A549 (cell line): ENCODE results near the gene PTCD1. TPM values are rescaled to one million over a fixed set of nuclear protein-coding genes. Genes with fewer than 3 reads are reported as not detected.

Experiments used
- ATAC-seq, 2 experiments: fragments of 200-7000 bp in 1 of 2; fragments of >200 bp in 1 of 2; cut with Nextera tagmentation in 1 of 2; cut with Tn5 transposase in 1 of 2; 3 replicates each; pipeline versions ENCODE4 v1.8.0 to v1.9.1; 2018 to 2020; ENCODE audit warnings: mild to moderate bottlenecking in 1 of 2, moderate library complexity in 1 of 2
- CTCF ChIA-PET: fragments of 300-600 bp; sonication (Branson Sonifier 250); formaldehyde crosslinking; extraction: SDS; loops from one replicate; lab custom pipeline; 2021; ENCODE audit warnings: antibody characterized with exemption, inconsistent platforms; lab: Yijun Ruan, JAX
- POLR2A ChIA-PET: fragments of 350-600 bp; formaldehyde crosslinking; extraction: SDS; loops from one replicate; lab custom pipeline; 2021; ENCODE audit warnings: antibody characterized with exemption, inconsistent platforms; lab: Yijun Ruan, JAX
- DNase-seq, 2 experiments: peaks; one replicate each; pipeline versions ENCODE4 v3.0.0 to v3.0.0-alpha.2; 2011 to 2016; ENCODE audit warnings: low read depth in 1 of 2, low spot score in 1 of 2
- FAIRE-seq: peaks from 2 replicates; lab custom pipeline; 2011; peaks lifted over from hg19 to GRCh38; lab: Jason Lieb, UNC
- H3K27ac ChIP-seq, 2 experiments: fragments of >200 bp; sonication (Bioruptor Twin); formaldehyde crosslinking; 3 replicates each; pipeline ENCODE4 v1.5.1; 2016 to 2017
- H3K4me1 ChIP-seq: fragments of >200 bp; sonication (Bioruptor Twin); formaldehyde crosslinking; 3 replicates; pipeline ENCODE4 v1.6.1; 2016
- H3K4me2 ChIP-seq: fragments of >200 bp; sonication (Bioruptor Twin); formaldehyde crosslinking; 3 replicates; pipeline ENCODE4 v1.6.1; 2016
- H3K4me3 ChIP-seq: fragments of >200 bp; sonication (Bioruptor Twin); formaldehyde crosslinking; 3 replicates; pipeline ENCODE4 v1.5.1; 2016
- H3K9me3 ChIP-seq: fragments of >200 bp; sonication (Bioruptor Twin); formaldehyde crosslinking; 3 replicates; pipeline ENCODE4 v1.6.1; 2016
- CEBPB ChIP-seq, 2 experiments: fragments of >200 bp in 1 of 2; sonication (Bioruptor Twin) in 1 of 2; formaldehyde crosslinking in 1 of 2; IDR thresholded peaks; 2 replicates each; pipeline ENCODE4 v1.6.1; 2012 to 2016
- EHF ChIP-seq: fragments of 250-450 bp; sonication (Bioruptor Pico); IDR thresholded peaks from 2 replicates; pipeline ENCODE4 v1.5.0; 2020; ENCODE audit warnings: mild to moderate bottlenecking
- ELK1 ChIP-seq: fragments of 150-350 bp; IDR thresholded peaks from 2 replicates; pipeline ENCODE4 v1.6.1; 2014; ENCODE audit warnings: low read depth, mild to moderate bottlenecking, low read length
- HOXB13 ChIP-seq: fragments of 250-450 bp; sonication (Bioruptor Pico); IDR thresholded peaks from 2 replicates; pipeline ENCODE4 v1.5.0; 2020; ENCODE audit warnings: low read depth, mild to moderate bottlenecking, moderate library complexity
- HOXB5 ChIP-seq: fragments of 250-450 bp; sonication (Bioruptor Pico); IDR thresholded peaks from 2 replicates; pipeline ENCODE4 v1.5.0; 2020; ENCODE audit warnings: mild to moderate bottlenecking, moderate library complexity
- JUN ChIP-seq, 2 experiments: fragments of >200 bp; sonication (Bioruptor Twin); formaldehyde crosslinking; IDR thresholded peaks; 2 replicates in 1 of 2; 3 replicates in 1 of 2; pipeline ENCODE4 v1.6.1; 2016 to 2017
- KDM1A ChIP-seq: fragments of 200-600 bp; sonication (generic); IDR thresholded peaks from 2 replicates; pipeline ENCODE4 v1.6.1; 2016; ENCODE audit warnings: low read depth, mild to moderate bottlenecking
- MAZ ChIP-seq: fragments of 150-350 bp; IDR thresholded peaks from 2 replicates; pipeline ENCODE4 v1.6.1; 2014; ENCODE audit warnings: antibody characterized with exemption, low read depth, low read length, borderline replicate concordance
- NPAS2 ChIP-seq: fragments of 250-450 bp; sonication (Bioruptor Pico); IDR thresholded peaks from 2 replicates; pipeline ENCODE4 v1.8.0; 2022; ENCODE audit warnings: mild to moderate bottlenecking, moderate library complexity, borderline replicate concordance
- POLR2A ChIP-seq: IDR thresholded peaks from 2 replicates; pipeline ENCODE4 v1.6.1; 2012; ENCODE audit warnings: mild to moderate bottlenecking, low read length
- POLR2AphosphoS2 ChIP-seq: conservative IDR thresholded peaks from 2 replicates; pipeline ENCODE4 v1.6.1; 2012; ENCODE audit warnings: low read length, improper control_type of control experiment, inconsistent platforms
- RNF2 ChIP-seq: fragments of 200-600 bp; sonication (generic); IDR thresholded peaks from 2 replicates; pipeline ENCODE4 v1.6.1; 2016; ENCODE audit warnings: low read depth, mild to moderate bottlenecking, antibody characterized with exemption, moderate library complexity, borderline replicate concordance
- SMC3 ChIP-seq: fragments of >200 bp; sonication (Bioruptor Twin); formaldehyde crosslinking; IDR thresholded peaks from 3 replicates; pipeline ENCODE4 v1.6.1; 2018; ENCODE audit warnings: inconsistent platforms
- SREBF2 ChIP-seq: fragments of 450-650 bp; IDR thresholded peaks from 2 replicates; pipeline ENCODE4 v1.6.1; 2014; ENCODE audit warnings: mild to moderate bottlenecking, moderate library complexity
- ZC3H11A ChIP-seq: fragments of 450-650 bp; IDR thresholded peaks from 2 replicates; pipeline ENCODE4 v1.6.1; 2014; ENCODE audit warnings: antibody characterized with exemption, mild to moderate bottlenecking
- whole genome bisulfite sequencing: methylation state at CpG from one replicate; pipeline ENCODE4 v1.1.6; 2017; ENCODE audit errors: missing lambda C conversion rate; 5-methylcytosine and 5-hydroxymethylcytosine counted together
- polyA plus RNA-seq, 4 experiments: library from polyadenylated mRNA; depleted of rRNA in 3 of 4; stranded (reverse); fragments of >200 nt; fragmentation: RNase III in 1 of 4; extraction: RNeasy Plus Mini Kit Qiagen cat#74134 plus additional on column Dnase treatment in 1 of 4; gene quantifications; 2 replicates in 3 of 4; 3 replicates in 1 of 4; pipeline ENCODE4 v1.2.3, GENCODE V29; 2011 to 2017
- TF ChIP-seq, protein P1 (sequence below): fragments of 450-650 bp; IDR thresholded peaks from 2 replicates; pipeline ENCODE4 v1.6.1; 2014; ENCODE audit warnings: antibody characterized with exemption
- TF ChIP-seq, protein P2 (sequence below): fragments of >200 bp; sonication (Bioruptor Twin); formaldehyde crosslinking; IDR thresholded peaks from 3 replicates; pipeline ENCODE4 v1.5.1; 2016

The PTCD1 gene
- polyA plus RNA-seq, 2 of the 4 experiments (the other 2 are of a cell fraction), result 3.9 to 5.4 TPM

DNA sequence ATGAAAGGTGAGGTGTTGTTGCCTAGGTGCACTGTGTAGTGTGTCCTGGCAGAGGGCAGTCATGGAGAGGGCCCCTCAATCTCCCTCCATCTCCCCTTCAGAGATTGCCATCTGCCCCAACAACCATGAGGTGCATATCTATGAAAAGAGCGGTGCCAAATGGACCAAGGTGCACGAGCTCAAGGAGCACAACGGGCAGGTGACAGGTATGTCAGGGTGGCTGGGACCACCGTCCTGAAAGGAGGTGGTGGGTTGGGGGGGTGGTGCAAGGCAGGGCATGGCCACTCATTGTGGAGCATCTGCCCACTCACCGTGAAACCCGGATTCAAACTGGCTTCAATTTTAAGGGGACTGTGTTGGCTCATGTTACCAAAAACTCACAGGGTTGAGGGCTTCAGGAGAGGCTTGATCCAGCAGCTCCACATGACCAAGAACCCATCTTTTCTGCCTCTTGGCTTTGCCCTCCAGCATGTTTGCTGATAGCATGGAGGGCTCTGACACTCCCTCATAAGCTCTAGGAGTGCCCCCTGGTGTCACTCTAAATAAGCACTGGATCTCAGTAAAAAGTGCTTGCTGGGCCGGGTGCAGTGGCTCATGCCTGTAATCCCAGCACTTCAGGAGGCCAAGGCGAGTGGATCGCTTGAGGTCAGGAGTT, 51.9 kb downstream of the PTCD1 start (continued):
- TF ChIP-seq ZC3H11A (no peak), HOXB5 (no peak), SMC3 (peak; percentile 32; the same call in 2 of the 3 replicates), NPAS2 (CRISPR knock-in tag) (no peak), ELK1 (no peak), KDM1A (0 out of 2 replicates have a peak, but pooled peaks have one; percentile 12), MAZ (no peak), HOXB13 (CRISPR knock-in tag) (no peak), EHF (no peak), JUN (IDR thresholded peaks at IDR 0.05) (no peak), RNF2 (no peak)
- TF ChIP-seq, protein P1, sequence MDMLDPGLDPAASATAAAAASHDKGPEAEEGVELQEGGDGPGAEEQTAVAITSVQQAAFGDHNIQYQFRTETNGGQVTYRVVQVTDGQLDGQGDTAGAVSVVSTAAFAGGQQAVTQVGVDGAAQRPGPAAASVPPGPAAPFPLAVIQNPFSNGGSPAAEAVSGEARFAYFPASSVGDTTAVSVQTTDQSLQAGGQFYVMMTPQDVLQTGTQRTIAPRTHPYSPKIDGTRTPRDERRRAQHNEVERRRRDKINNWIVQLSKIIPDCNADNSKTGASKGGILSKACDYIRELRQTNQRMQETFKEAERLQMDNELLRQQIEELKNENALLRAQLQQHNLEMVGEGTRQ, result no peak
- TF ChIP-seq, protein P2, sequence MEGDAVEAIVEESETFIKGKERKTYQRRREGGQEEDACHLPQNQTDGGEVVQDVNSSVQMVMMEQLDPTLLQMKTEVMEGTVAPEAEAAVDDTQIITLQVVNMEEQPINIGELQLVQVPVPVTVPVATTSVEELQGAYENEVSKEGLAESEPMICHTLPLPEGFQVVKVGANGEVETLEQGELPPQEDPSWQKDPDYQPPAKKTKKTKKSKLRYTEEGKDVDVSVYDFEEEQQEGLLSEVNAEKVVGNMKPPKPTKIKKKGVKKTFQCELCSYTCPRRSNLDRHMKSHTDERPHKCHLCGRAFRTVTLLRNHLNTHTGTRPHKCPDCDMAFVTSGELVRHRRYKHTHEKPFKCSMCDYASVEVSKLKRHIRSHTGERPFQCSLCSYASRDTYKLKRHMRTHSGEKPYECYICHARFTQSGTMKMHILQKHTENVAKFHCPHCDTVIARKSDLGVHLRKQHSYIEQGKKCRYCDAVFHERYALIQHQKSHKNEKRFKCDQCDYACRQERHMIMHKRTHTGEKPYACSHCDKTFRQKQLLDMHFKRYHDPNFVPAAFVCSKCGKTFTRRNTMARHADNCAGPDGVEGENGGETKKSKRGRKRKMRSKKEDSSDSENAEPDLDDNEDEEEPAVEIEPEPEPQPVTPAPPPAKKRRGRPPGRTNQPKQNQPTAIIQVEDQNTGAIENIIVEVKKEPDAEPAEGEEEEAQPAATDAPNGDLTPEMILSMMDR, result peak; percentile 33; the same call in 2 of the 3 replicates

DNA sequence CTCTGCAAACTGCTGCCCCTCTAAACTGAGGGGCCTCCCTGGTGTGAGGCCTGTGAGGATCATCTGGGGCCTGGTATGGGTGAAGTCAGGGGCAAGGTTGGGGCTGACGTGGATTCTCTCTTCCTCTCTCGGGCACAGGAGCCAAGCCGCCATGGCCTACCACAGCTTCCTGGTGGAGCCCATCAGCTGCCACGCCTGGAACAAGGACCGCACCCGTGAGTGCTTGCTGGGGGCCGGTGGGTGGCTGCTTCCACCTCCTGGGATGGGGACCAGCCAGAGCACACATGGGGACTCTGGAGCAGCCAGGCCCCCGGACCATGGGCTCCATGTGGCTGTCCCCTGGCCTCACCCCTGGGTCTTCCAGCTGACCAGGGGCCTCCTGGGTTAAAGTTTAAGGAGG, 53.0 kb downstream of the PTCD1 start:
- WGBS, result 89% methylated on average over 6 of the region's 8 CpGs
- no peak for ATAC-seq
- POLR2A ChIA-PET, result interaction anchor here (0.6 kb wide), 1 partner anchor 71 kb away, joined by 3 read pairs; no protein-coding TSS in a partner anchor

GRCh38 chr7:99384523-99384922, 54.1 kb downstream of the PTCD1 start:
- 87% methylated on average over 4 of the region's 4 CpGs for WGBS
- ChIA-PET CTCF (interaction anchor here (1.8 kb wide), 1 partner anchor 15 kb away, joined by 4 read pairs; no protein-coding TSS in a partner anchor), POLR2A (no interaction called here)
- H3K9me3 ChIP-seq, result no peaks in the 10 kb centered on the region
- no peak for FAIRE-seq
- DNase-seq, result no peak
- no peak overlapping the region for H3K4me2 ChIP-seq
- H3K27ac ChIP-seq, result 0 out of 6 replicates have a peak overlapping the region, but pooled peaks of 1 of the 2 experiments have one; percentile 36
- peak; percentile 12 to 37; a peak in 5 of 6 replicates for ATAC-seq
- no peak for TF ChIP-seq POLR2A
- TF ChIP-seq CEBPB (IDR thresholded peaks at IDR 0.05), result no peak
- no peak for TF ChIP-seq SREBF2
- no peak overlapping the region for H3K4me3 ChIP-seq
- peaks cover 22% of the 10 kb centered on the region for H3K4me1 ChIP-seq

More for the DNA sequence above, 53.0 kb downstream of the PTCD1 start:
- CTCF ChIA-PET, result interaction anchor here (0.9 to 1.8 kb wide), 3 partner anchors 9 to 14 kb away, joined by 3 to 4 read pairs (median 4); no protein-coding TSS in a partner anchor
- peak overlapping the region in 1 of 2 experiments; percentile 31; a peak in 1 of 6 replicates for H3K27ac ChIP-seq
- no peak overlapping the region for H3K4me3 ChIP-seq
- no peak for TF ChIP-seq POLR2AphosphoS2
- TF ChIP-seq, all 56 proteins: peak for 0
- no peak for DNase-seq
- peaks cover 12% of the 10 kb centered on the region for H3K4me1 ChIP-seq
- no peak for FAIRE-seq
- H3K4me2 ChIP-seq, result no peak overlapping the region
- no peaks in the 10 kb centered on the region for H3K9me3 ChIP-seq
